ENCODE data around the gene CDC42BPB.

The CDC42BPB gene

DNA sequence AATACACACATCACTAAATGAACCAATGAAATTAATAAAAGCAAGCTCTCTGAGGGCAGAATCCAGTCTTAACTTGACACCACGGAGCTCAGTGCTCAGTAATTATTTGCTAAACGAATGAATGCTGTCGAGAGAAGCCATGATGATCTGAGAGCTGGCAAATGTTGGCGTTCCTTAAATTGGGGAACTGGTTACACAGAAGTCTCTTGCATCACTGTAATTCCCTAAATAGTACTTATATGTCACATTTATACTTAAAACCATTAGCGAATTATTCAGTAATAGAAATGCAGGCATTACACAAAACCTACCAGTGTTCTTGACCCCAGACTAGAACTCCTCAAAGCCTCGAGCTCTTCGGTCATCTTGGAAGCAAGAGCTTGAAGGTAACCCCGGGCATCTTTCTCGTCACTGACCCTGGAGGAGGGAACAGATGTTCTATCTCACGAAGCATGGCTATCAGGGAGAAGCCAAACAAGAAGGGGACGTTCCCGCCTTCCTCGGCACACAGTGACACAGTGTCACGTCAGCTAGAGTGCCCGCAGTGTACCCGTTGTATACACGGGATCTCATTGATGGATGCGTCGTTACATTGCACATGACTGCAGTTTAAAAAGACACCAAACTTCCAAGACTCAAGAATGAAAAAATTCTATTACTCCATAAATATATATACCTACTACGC is 91.2 kb downstream of the CDC42BPB start:
- DNase-seq, result no peak

DNA sequence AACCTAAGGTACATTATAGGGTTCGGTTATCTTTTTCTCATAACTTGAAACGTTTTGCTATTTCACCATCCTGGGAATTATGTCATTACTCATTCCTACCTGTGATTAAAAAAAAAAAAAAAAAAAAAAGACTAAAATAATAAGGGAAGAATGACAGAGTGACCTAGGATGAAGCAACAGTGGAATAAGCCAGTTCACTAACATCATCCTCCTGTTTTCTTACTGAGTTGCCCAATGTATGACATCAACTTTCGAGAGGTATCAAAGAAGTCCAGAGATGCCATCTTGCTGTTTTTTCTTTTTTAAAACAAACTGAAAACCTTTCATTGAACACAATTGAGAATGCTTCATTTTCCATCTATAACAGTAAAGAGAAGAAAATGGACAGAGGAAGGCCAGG is 92.1 kb downstream of the CDC42BPB start:
- DNase-seq, result no peak

DNA sequence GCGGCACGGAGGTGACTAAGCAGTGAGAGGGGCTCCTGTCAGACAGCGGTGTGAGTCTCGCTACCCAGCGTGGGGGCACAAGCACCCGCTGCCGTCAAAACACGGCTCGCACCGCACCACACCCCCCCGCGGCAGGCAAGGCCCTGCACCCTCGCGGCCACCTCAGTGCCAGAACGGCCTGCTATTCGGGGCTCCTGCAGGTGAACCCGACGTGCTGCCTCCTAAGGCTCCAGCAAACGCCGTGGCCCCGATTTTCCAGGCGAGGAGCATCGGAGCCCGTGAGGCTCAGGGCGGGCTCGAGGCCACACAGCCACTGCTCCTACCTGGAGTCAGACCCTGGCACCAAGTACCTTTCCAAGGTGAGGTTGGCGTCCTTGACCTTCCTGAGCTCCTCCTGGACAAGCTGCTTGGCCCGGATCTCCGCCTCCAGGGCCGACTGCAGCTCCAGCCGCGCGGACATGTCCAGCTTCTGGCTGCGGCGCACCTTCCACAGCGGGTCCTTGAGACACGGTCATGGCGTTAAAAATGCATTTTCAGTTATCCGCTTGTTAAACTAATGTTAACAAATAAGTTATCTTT is 93.1 kb downstream of the CDC42BPB start:
- DNase-seq, result no peak

- no peak for DNase-seq
Measured at GRCh38 chr14:102962111-102962627, 95.2 kb downstream of the CDC42BPB start.

DNA sequence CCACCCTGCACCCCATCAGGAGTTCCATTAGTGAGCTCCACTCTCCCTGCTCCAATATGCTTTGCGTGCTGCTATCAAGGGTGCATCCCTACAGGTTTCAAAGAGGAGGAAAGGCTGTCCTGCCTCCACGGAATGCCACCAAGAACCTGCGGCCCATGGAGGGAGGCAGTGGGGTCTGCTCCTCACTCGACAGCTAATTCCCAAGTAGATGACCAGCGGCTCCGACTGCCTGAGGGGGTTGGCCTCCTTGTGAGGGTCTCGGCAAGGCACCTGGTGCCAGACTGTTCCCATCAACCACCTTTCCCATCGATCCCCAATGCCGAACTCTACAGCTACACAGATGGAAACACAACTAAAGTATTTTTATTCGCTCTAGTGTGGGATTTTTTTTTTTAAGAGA is 98.9 kb downstream of the CDC42BPB start:
- no peak for DNase-seq

DNA sequence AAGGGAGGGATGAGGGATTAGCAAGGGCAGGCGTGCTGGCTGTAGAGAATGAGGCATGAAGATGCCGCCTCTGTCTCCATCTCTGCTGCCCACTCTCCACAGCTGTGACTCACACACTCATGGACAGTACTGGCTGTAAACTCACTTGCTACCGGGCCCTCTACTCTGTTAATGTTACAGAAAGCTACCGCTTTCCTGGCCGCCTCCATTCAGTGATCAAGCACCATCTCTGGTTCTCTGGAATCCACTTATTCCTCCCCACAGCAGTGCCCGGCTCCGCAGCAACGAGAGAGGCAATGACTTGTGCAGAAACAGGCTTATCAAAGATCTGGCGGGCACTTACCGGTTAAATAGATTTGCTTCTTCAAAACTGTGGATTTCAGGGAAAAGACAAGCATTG is 100.1 kb downstream of the CDC42BPB start:
- no peak for DNase-seq

- no peak for DNase-seq
Measured at GRCh38 chr14:102955636-102956408, 101.5 kb downstream of the CDC42BPB start.

DNA sequence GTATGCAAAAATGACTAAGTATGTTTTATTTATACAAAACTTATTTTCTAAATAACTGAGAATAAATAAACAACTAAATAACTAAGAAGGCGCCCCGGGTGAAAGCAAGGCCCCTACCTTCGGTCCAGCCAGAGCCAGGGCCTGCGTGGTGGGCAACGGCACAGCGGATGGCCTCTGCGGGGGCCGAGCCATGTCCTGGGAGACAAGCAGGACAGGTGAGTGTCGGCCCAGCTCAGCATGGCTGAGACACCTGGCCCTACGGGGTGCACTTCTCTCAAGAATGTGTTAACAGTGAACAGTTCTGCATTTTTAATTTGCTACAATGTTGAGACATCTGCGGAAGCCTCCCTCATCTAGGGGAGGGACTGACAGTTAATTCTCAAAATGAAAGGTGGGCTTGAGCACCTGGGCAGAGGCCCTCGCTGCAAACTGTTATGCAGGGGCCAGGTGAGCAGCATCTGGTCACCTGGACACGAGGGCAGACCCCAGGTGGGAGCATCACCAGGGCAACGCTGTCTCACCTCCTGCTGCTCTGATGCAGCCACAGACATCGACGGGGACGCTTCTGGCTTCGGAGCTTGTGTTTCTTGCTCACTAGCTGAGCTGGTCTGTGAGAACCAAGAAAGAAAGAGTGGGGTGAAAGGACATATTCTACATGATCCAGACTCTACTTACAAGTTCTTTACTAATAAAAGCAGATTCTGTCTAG is 103.1 kb downstream of the CDC42BPB start:
- DNase-seq, result no peak

- DNase-seq, result no peak
Measured at GRCh38 chr14:102953100-102953499, 104.2 kb downstream of the CDC42BPB start.

- DNase-seq, result no peak
Measured at GRCh38 chr14:102952276-102952675, 105.1 kb downstream of the CDC42BPB start.

DNA sequence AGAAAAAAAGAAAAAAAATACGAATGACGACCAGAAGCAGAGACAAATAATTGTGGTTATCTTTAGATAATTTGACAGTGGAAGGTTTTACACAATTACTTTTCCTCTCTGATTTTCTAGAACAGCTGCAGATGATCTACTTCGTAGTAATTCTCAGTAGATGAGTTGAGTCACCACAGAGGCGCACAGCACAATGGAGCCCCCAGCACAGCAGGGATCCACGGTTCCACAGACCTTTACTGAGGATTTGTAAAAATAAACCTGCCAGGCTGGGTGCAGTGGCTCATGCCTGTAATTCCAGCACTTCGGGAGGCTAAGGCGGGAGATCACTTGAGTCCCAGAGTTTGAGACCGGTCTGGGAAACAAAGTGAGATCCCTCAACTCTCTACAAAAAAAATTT is 105.5 kb downstream of the CDC42BPB start:
- no peak for DNase-seq

DNA sequence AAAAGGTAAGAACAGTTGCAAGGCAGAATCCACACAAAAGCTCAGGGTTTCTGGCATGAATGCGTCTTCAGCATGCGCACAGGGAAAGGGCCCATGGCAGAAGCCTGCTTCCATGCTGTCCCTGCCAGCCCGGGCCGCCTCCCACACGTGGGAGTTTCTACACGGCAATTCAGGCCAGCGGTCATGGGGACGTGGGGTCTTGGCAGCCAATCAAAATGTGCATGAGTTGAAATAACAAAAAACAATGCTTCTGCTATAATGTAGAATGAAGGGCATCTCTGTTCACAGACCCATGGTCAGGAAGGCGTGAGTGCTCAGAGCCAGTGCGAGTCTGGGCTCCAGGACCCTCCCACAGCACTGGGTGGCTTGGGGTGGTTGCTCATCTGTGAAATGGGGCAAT is 106.3 kb downstream of the CDC42BPB start:
- no peak for DNase-seq

DNA sequence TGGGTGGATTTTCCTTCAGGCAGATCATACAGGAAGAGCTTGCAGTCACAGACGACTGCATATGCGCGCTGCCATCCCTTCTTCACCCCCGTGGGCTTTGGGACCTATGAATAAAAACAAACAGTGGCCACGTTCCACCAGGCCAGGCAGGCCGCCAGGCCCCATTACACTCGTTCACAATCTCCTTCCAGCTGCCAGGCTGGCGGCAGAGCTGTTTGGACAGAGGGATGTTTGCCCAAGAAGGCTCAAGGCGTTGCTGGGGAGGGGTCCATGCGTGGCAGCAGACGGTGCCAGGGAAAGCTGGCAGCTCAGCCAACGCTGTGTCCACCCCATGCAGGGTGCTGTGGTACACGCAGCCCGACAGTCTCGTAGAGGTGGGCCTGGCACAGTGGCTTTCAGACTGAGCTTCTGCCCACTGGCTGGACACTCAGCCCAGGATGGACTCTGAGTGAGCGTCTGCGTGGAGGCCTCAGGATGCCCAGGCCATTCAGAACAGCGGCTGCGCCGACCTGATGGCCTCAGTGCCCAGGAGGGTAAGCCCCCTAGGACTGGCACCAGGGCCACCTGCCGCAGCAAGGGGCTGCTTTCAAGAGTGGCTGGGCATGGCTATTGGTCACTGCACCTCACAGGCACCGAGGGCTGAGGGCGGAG is 107.4 kb downstream of the CDC42BPB start:
- DNase-seq, result no peak

DNA sequence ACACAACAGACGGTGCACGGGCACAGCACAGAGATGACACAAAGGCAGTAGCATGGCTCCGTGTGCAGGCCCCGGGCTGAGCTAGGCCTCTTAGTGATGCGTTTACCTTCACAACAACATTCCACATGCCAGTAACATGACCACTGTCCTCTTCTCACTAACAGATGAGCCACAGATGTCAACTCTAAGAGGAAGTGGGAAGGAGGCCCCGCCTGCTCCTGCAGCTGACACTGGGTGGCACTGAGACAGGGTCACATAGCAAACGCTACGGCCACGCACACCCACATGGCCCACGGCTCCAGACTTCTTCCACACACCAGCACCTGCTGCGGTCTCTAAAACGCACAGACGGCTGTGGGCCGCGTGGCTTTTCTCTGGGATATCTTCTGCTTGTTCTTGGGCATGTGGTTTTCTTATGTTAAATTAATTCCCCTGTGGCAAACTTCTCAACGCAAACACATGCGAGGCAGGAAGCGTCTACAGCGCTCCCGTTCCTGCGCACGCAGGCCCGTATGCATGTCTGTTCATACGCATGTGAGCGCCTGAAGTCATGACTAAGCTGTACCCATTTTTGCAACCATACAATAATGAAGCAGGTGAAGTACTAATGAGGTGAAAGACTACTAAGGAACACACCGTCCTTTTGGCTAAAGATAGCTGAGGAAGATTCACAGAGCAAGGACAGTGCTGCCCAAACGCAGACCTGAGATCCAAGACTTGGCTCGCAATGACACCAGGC is 108.1 kb downstream of the CDC42BPB start:
- peak; percentile 31 to 33 for DNase-seq

GRCh38 chr14:102948698-102949061 is 108.7 kb downstream of the CDC42BPB start:
- DNase-seq, result no peak

GRCh38 chr14:102947321-102948103 is 109.8 kb downstream of the CDC42BPB start:
- no peak for DNase-seq

DNA sequence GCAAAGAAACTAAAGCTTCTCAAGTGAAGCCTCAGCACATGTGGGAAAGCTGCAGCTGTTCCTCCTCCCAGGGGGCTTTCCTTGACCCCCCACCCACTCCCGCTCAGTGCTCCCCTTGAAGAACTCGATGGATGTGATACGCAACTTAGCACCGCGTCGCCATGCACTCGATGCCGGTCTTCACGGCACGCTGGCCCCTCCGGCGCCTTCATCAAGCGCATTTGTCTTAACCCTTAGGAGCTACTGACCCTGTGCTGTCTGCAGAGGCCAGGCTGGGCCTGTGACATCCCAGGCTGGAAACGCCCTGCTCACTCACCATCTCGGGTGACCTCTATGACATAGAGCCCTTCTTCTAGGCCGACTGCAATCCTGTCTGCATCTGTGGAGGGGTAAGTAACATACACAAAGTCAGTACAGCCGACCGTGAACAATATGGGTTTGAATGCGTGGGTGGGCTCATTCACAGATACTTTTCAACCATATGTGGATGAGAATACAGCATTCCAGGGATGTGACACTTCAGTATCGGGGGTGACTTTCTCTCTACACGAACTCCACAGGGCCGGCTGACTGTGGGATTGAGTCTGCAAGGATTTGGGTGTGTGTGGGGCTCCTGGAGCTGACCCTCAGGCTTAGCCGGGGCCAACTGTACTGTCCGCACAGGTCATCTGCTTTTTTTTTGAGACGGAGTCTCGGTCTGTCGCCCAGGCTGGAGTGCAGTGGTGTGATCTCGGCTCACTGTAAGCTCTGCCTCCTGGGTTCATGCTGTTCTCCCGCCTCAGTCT is 111.8 kb downstream of the CDC42BPB start:
- no peak for DNase-seq

DNA sequence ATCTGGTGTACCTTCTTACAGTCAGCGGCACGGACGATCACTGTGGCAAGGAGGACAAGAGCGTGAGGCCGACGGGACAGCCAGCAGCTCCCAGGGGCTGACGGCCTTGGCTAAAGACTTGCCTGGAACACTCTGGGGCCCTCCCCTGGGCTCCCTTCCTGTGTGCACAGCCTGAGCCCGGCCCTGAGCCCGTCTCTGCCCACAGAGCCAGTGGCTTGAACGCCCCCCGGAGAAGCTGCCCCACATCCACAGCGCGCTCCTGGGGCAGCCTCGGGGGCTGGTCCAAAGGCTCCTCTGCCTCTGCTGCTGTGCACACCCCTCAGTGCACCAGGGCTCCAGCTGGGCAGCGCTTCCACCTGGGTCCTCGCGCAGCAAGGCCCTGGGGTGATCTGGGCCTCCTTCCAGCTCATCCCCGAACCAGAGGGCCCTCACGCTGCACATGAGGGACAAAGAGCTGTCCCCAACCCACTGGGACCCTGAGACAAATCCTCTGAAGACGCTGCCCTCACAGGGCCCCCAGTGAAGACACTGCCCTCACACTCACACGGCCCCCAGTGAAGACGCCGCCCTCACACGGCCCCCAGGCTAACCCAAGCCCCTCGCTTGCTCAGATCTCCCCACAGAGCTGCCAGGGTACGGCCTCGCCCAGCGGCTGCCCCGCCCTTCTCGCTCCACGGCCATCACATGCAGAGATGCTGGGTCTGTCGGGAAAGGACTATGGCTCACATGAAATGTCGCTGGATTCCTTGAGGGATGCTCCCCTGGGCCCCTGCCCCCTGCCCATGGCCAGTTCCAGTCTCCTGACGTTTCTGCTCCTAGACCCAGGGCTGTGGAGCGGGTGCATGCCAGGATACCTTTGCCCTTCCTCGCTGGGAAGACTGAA is 112.7 kb downstream of the CDC42BPB start:
- DNase-seq, result no peak

GRCh38 chr14:102943979-102944378 is 113.4 kb downstream of the CDC42BPB start:
- DNase-seq, result no peak
